ENCODE results near the gene UBTF. TPM values are rescaled to one million over a fixed set of nuclear protein-coding genes. Genes with fewer than 3 reads are reported as not detected.

The UBTF gene
- total and polyA plus RNA-seq, 2 of the 4 experiments (the other 2 are of a cell fraction) = 29.7 to 42.1 TPM

DNA sequence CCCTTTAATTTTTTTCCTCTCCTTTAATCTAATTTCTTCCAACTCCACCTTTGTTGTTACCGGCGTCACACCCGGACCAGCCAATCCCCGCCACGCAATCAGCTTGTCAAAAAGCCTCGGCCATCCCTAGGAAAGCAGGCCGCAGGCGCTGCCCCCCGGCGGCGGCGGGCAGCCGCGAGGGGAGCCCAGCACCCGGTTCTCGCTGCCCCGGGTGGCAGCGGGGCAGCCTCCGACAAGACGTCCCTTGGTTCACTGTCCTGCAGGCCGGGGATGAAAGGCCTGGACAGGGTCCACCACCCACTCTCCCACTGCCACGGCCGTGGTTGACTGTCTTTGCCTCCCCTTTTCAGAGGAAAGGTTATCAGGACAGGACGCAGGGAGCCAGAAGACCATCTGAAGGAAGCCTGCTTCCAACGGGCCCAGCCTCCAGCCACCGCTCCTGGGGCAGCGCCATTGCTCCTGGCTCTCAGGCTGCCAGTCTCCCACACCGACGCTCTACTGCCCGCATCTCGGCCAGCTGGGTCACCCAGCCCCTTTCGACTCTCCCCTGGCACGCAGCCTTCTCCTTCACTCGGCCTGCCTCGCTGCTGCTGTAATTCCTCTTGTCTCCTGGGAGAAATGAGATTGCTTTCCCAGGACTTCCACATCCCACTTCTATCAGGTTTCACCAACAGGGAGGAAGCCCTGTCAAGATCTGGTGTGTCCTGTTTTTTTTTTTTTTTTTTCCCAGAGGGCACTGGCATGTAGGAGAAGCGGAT, 2.8 kb upstream of the UBTF start (continued):
- no peak for TF ChIP-seq RFX5 (IDR thresholded peaks at IDR 0.05; ENCODE audit: low read depth, low read length)
- TF ChIP-seq CEBPB (IDR thresholded peaks at IDR 0.05; ENCODE audit: low read depth, low read length) = no peak
- no peak for TF ChIP-seq BHLHE40 (IDR thresholded peaks at IDR 0.05; ENCODE audit: low read depth, low read length)
- no peak for TF ChIP-seq CHD1 (IDR thresholded peaks at IDR 0.05; ENCODE audit: low read depth, low read length)

- Histone ChIP-seq H2AK9ac (replicated peaks; ENCODE audit: low read depth, low read length, poor library complexity) (peak overlapping the region; percentile 88), H4K20me1 (ENCODE audit: insufficient read depth, low read length) (peaks cover 15% of the 10 kb centered on the region), H2BK15ac (ENCODE audit: low read depth, low read length) (no peak overlapping the region), H3K4me1 (ENCODE audit: control insufficient read depth, insufficient read depth, low read length) (peaks cover 15% of the 10 kb centered on the region), H4K8ac (ENCODE audit: low read depth in 2 of 2, low read length in 2 of 2) (peak overlapping the region in 1 of 2 experiments; percentile 69; a peak in 2 of 4 replicates), H3K27me3 (ENCODE audit: control insufficient read depth, insufficient read depth, low read length) (no peaks in the 10 kb centered on the region), H3K9ac (ENCODE audit: low read depth, low read length) (peak overlapping the region; percentile 79), H3K18ac (ENCODE audit: low read depth, low read length) (no peak overlapping the region), H3K4me3 (ENCODE audit: insufficient read depth, low read depth, low read length) (peak overlapping the region; percentile 93), H2BK120ac (ENCODE audit: low read depth, low read length) (no peak overlapping the region), H3K9me1 (ENCODE audit: insufficient read depth, low read length) (peaks cover 11% of the 10 kb centered on the region), H3K4ac (ENCODE audit: low read depth, low read length) (peak overlapping the region; percentile 94; the same call in 1 of the 2 replicates), H3K79me1 (ENCODE audit: low read depth in 1 of 2, low read length in 2 of 2) (peaks cover 11 to 38% of the 10 kb centered on the region in 2 experiments), H2AFZ (replicated peaks; ENCODE audit: low read length, poor library complexity) (peak overlapping the region; percentile 93), H3K36me3 (ENCODE audit: control insufficient read depth, insufficient read depth, low read length) (peaks cover 2% of the 10 kb centered on the region), H3K27ac (ENCODE audit: insufficient read depth, low read length) (peak overlapping the region; percentile 85), H3K56ac (ENCODE audit: extremely low read depth, insufficient read depth, low read length) (peak overlapping the region; percentile 58; the same call in 1 of the 2 replicates), H2BK20ac (ENCODE audit: low read depth, low read length) (no peak overlapping the region), H3K4me2 (ENCODE audit: low read depth, low read length) (peak overlapping the region; percentile 97), H4K5ac (ENCODE audit: low read depth, low read length) (no peak overlapping the region), H2BK5ac (ENCODE audit: low read depth, low read length, poor library complexity, severe bottlenecking) (peak overlapping the region; percentile 61), H3K14ac (replicated peaks; ENCODE audit: low read depth, low read length) (peak overlapping the region; percentile 95; the same call in 1 of the 2 replicates), H2AK5ac (ENCODE audit: low read depth, low read length) (no peak overlapping the region), H3K9me3 (ENCODE audit: control insufficient read depth, insufficient read depth, low read length) (no peaks in the 10 kb centered on the region), H3K23ac (ENCODE audit: low read depth, low read length) (peak overlapping the region; percentile 98), H4K91ac (ENCODE audit: insufficient read depth, low read depth, low read length) (no peak overlapping the region)
- no CpG with 5 or more reads among the region's 17 CpGs for WGBS, 2 experiments (ENCODE audit: extremely low coverage in 2 of 2, insufficient read length in 1 of 2)
- BruUV-seq (replicated peaks) = no TSS peak
- in situ Hi-C loops (cut with MboI; ENCODE audit: low sequenced_read_pairs) = loop anchor here (5.0 to 25.0 kb wide), 3 partner anchors 106 to 416 kb away; partner anchors contain the start of gene GPATCH8
- intact Hi-C loops (cut with micrococcal nuclease) = loop anchor here (1.0 to 5.0 kb wide), 3 partner anchors 86 to 416 kb away; partner anchors contain the start of genes RUNDC3A and SLC25A39
- ATAC-seq (ENCODE audit: low read depth) = no peak
- dilution Hi-C loops (cut with HindIII; ENCODE audit: low sequenced_read_pairs, unreplicated experiment) = no loop called here
- DNase-seq = no peak
- ChIA-PET POLR2A (ENCODE audit: unreplicated experiment) (interaction anchor here (0.6 to 1.5 kb wide), 6 partner anchors 8 to 839 kb away, joined by 3 to 11 read pairs (median 6); no protein-coding TSS in a partner anchor), CTCF (interaction anchor here (0.8 to 1.4 kb wide), 4 partner anchors 12 to 137 kb away, joined by 3 to 5 read pairs (median 4); no protein-coding TSS in a partner anchor)
- TF ChIP-seq BHLHE40 (IDR thresholded peaks at IDR 0.05; ENCODE audit: low read depth, low read length) (no peak), MAZ (IDR thresholded peaks at IDR 0.05; ENCODE audit: borderline replicate concordance, low read depth, low read length) (no peak), MAFK (IDR thresholded peaks at IDR 0.05; ENCODE audit: low read depth, low read length) (no peak), RAD21 (IDR thresholded peaks at IDR 0.05; ENCODE audit: low read length) (no peak), CEBPB (IDR thresholded peaks at IDR 0.05; ENCODE audit: low read depth, low read length) (no peak), RFX5 (IDR thresholded peaks at IDR 0.05; ENCODE audit: low read depth, low read length) (no peak), CHD1 (IDR thresholded peaks at IDR 0.05; ENCODE audit: low read depth, low read length) (no peak), NFE2L2 (IDR thresholded peaks at IDR 0.05; ENCODE audit: low read depth, low read length) (no peak)
- TF ChIP-seq, protein P1, sequence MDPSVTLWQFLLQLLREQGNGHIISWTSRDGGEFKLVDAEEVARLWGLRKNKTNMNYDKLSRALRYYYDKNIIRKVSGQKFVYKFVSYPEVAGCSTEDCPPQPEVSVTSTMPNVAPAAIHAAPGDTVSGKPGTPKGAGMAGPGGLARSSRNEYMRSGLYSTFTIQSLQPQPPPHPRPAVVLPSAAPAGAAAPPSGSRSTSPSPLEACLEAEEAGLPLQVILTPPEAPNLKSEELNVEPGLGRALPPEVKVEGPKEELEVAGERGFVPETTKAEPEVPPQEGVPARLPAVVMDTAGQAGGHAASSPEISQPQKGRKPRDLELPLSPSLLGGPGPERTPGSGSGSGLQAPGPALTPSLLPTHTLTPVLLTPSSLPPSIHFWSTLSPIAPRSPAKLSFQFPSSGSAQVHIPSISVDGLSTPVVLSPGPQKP (IDR thresholded peaks at IDR 0.05; ENCODE audit: borderline replicate concordance, low read depth, low read length) = no peak
- TF ChIP-seq, protein P2, sequence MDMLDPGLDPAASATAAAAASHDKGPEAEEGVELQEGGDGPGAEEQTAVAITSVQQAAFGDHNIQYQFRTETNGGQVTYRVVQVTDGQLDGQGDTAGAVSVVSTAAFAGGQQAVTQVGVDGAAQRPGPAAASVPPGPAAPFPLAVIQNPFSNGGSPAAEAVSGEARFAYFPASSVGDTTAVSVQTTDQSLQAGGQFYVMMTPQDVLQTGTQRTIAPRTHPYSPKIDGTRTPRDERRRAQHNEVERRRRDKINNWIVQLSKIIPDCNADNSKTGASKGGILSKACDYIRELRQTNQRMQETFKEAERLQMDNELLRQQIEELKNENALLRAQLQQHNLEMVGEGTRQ (IDR thresholded peaks at IDR 0.05; ENCODE audit: low read depth, low read length) = no peak
- TF ChIP-seq, protein P3, sequence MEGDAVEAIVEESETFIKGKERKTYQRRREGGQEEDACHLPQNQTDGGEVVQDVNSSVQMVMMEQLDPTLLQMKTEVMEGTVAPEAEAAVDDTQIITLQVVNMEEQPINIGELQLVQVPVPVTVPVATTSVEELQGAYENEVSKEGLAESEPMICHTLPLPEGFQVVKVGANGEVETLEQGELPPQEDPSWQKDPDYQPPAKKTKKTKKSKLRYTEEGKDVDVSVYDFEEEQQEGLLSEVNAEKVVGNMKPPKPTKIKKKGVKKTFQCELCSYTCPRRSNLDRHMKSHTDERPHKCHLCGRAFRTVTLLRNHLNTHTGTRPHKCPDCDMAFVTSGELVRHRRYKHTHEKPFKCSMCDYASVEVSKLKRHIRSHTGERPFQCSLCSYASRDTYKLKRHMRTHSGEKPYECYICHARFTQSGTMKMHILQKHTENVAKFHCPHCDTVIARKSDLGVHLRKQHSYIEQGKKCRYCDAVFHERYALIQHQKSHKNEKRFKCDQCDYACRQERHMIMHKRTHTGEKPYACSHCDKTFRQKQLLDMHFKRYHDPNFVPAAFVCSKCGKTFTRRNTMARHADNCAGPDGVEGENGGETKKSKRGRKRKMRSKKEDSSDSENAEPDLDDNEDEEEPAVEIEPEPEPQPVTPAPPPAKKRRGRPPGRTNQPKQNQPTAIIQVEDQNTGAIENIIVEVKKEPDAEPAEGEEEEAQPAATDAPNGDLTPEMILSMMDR (conservative IDR thresholded peaks at IDR 0.05; ENCODE audit: low read depth, low read length) = no peak
Measured at GRCh38 chr17:44221862-44222111, 2.3 kb upstream of the UBTF start.

Measured in IMR-90 (cell line).